Spleen (tissue), 11 donors: ENCODE results near the gene DPY30. TPM values are rescaled to one million over a fixed set of nuclear protein-coding genes. Genes with fewer than 3 reads are reported as not detected.
A peak's percentile ranks its signal among the peaks of the same experiment; 100 is the strongest.
"Not testable (repeated sequence)": the region's sequence is repeated elsewhere in the genome, so short reads cannot be mapped to it uniquely, and the experiment has no call there.

Experiments
- DNase-seq: peaks from one replicate; pipeline ENCODE4 v3.0.0-alpha.2; 2020
- H3K27ac ChIP-seq, 8 donors: fragments of 200-600 bp; sonication (generic) in 7 of 8; 1 replicate in 4 of 8; 2 replicates in 4 of 8; pipeline versions ENCODE4 v1.5.0 to v1.8.0; 2016 to 2021; ENCODE audit warnings: inconsistent platforms in 4 of 8, mild to moderate bottlenecking in 4 of 8, moderate library complexity in 1 of 8
- H3K27me3 ChIP-seq, 7 donors: fragments of 200-600 bp; sonication (generic) in 6 of 7; replicated peaks in 1 of 7; 1 replicate in 4 of 7; 2 replicates in 3 of 7; pipeline versions ENCODE4 v1.5.0 to v1.8.0; 2016 to 2021; ENCODE audit warnings: inconsistent platforms in 3 of 7, mild to moderate bottlenecking in 1 of 7
- H3K36me3 ChIP-seq, 6 donors: fragments of 200-600 bp; sonication (generic) in 5 of 6; 1 replicate in 4 of 6; 2 replicates in 2 of 6; pipeline versions ENCODE4 v1.5.0 to v1.8.0; 2016 to 2021; ENCODE audit warnings: inconsistent platforms in 2 of 6
- H3K4me1 ChIP-seq, 6 donors: fragments of 200-600 bp; sonication (generic) in 5 of 6; 1 replicate in 3 of 6; 2 replicates in 3 of 6; pipeline versions ENCODE4 v1.5.0 to v1.8.0; 2016 to 2021; ENCODE audit warnings: inconsistent platforms in 3 of 6
- H3K4me3 ChIP-seq, 8 donors: fragments of 200-600 bp; sonication (generic) in 7 of 8; 1 replicate in 4 of 8; 2 replicates in 4 of 8; pipeline versions ENCODE4 v1.5.0 to v1.8.0; 2016 to 2021; ENCODE audit warnings: inconsistent platforms in 4 of 8, mild to moderate bottlenecking in 4 of 8, moderate library complexity in 2 of 8
- H3K9me3 ChIP-seq, 8 donors: fragments of 200-600 bp; sonication (generic) in 7 of 8; 1 replicate in 4 of 8; 2 replicates in 4 of 8; pipeline versions ENCODE4 v1.5.0 to v1.8.0; 2016 to 2021; ENCODE audit warnings: inconsistent platforms in 4 of 8
- POLR2A ChIP-seq, 3 donors: fragments of 450-650 bp; IDR thresholded peaks; one replicate each; pipeline ENCODE4 v1.5.1; 2017; ENCODE audit warnings: antibody characterized with exemption in 3 of 3, mild to moderate bottlenecking in 1 of 3
- POLR2AphosphoS5 ChIP-seq, 3 donors: sonication (generic); formaldehyde crosslinking; IDR thresholded peaks; one replicate each; pipeline ENCODE4 v1.5.1; 2017; ENCODE audit warnings: antibody characterized with exemption in 3 of 3
- WGBS, 5 donors: extraction: QIAGEN DNeasy Blood & Tissue Kit in 3 of 5; methylation state at CpG; one replicate each; pipeline versions ENCODE4 v1.1.5 to v1.1.7; 2013 to 2018; 5-methylcytosine and 5-hydroxymethylcytosine counted together
- intact Hi-C: fragments of 100-400 bp; cut with DNase I; formaldehyde crosslinking; loops from one replicate; pipeline ENCODE4 v1.15.0; 2023; ENCODE audit warnings: low total_unique reads
- polyA plus RNA-seq, 3 donors: library from polyadenylated mRNA; stranded (reverse); fragments of 200-250 nt; gene quantifications; one replicate each; pipeline ENCODE4 v1.2.1, GENCODE V29; 2013
- total RNA-seq, 7 donors: library from RNA; depleted of rRNA in 3 of 7; stranded (reverse); fragments of >200 nt in 3 of 7; fragmentation: NEBNext Ultra II Directional in 4 of 7; extraction: Animal tissue kit (Norgen Biotek cat#: 25700) in 4 of 7; gene quantifications; one replicate each; pipeline versions ENCODE4 v1.1.0 to v1.2.1, GENCODE V29; 2016 to 2021
- TF ChIP-seq, protein P1 (sequence below), 11 experiments: fragments of 200-600 bp in 7 of 11; fragments of 450-650 bp in 4 of 11; sonication (generic) in 4 of 11; IDR thresholded peaks in 8 of 11; conservative IDR thresholded peaks in 3 of 11; 1 replicate in 7 of 11; 2 replicates in 4 of 11; pipeline versions ENCODE4 v1.4.0 to v1.8.0; 2016 to 2021; ENCODE audit warnings: antibody characterized with exemption in 11 of 11, inconsistent platforms in 4 of 11, mild to moderate bottlenecking in 1 of 11
- donor health status: healthy with polysubstance abuse.
- donor health status: DM: no; HTN: no; CAD: no; lungs with moderate emphysema.
- donor health status: DM: no; HTN: no; CAD: no.
- donor health status: Bipolar disorder and iron deficiency.
- donor health status: healthy.
- donor health status: DM: no; HTN: no; CAD: no.
- donor health status: DM: yes; HTN: yes; CAD: no.

The DPY30 gene
- total and polyA plus RNA-seq, 10 donors = 31.9 to 86.4 (median 45.0) TPM

DNA sequence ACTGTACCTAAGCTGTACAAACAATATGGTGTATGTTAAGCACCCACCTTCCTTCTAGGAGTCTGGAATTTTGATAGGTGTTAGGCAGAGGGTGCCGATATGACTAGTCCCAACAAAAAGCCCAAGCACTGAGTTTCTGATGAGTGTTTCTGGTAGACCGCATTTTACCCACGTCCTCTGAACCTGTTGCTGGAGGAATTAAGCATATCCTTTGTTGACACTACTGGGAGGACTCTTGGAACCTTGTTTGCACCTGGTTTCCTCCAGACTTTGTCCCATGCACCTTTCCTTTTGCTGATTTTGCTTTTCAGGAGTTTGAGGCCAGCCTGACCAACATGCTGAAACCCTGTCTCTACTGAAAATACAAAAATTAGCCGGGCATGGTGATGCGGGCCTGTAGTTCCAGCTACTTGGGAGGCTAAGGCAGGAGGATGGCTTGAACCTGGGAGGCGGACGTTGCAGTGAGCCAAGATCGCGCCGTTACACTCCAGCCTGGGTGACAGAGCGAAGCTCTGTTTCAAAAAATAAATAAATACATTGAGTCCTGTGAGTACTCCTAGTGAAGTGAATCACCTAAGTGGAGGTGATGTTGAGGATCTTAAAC is 12.3 kb upstream of the DPY30 start:
- H3K9me3 ChIP-seq = no peaks in the 10 kb centered on the region
- no peak overlapping the region for H3K27ac ChIP-seq
- no peak for DNase-seq
- H3K27me3 ChIP-seq = no peaks in the 10 kb centered on the region
- 94 to 96% (median 95%) methylated on average over 11 of the region's 11 CpGs for WGBS, 5 donors
- TF ChIP-seq POLR2AphosphoS5 (IDR thresholded peaks at IDR 0.05) (no peak), POLR2A (IDR thresholded peaks at IDR 0.05) (no peak)
- TF ChIP-seq, protein P1, sequence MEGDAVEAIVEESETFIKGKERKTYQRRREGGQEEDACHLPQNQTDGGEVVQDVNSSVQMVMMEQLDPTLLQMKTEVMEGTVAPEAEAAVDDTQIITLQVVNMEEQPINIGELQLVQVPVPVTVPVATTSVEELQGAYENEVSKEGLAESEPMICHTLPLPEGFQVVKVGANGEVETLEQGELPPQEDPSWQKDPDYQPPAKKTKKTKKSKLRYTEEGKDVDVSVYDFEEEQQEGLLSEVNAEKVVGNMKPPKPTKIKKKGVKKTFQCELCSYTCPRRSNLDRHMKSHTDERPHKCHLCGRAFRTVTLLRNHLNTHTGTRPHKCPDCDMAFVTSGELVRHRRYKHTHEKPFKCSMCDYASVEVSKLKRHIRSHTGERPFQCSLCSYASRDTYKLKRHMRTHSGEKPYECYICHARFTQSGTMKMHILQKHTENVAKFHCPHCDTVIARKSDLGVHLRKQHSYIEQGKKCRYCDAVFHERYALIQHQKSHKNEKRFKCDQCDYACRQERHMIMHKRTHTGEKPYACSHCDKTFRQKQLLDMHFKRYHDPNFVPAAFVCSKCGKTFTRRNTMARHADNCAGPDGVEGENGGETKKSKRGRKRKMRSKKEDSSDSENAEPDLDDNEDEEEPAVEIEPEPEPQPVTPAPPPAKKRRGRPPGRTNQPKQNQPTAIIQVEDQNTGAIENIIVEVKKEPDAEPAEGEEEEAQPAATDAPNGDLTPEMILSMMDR (IDR thresholded peaks at IDR 0.05 in 8 of 11, conservative IDR thresholded peaks at IDR 0.05 in 3 of 11) = no peak
- H3K4me3 ChIP-seq = no peak overlapping the region
- intact Hi-C loops = no loop called here
- no peaks in the 10 kb centered on the region for H3K4me1 ChIP-seq
- no peaks in the 10 kb centered on the region for H3K36me3 ChIP-seq

DNA sequence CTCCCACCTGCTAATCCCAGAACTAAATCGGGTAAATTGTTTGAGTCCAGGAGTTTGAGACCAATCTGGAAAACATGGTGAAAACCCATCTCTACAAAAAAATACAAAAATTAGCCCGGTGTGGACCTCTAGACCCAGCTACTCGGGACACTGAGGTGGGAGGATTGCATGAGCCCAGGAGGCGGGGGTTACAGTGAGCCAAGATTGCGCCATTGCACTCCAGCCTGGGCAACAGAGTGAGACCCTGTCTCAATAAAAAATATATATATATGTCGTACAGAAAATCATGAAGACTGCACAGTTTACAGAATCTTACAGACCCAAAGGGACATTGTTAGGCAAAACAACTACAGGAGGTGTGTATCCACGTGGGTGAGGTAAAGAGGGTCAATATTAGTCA is 4.0 kb upstream of the DPY30 start:
- Histone ChIP-seq H3K4me1 (peaks cover 0 to 16% (median 13%) of the 10 kb centered on the region in 6 donors), H3K27me3 (no peaks in the 10 kb centered on the region), H3K9me3 (no peaks in the 10 kb centered on the region), H3K36me3 (no peaks in the 10 kb centered on the region), H3K27ac (no peak overlapping the region), H3K4me3 (no peak overlapping the region)
- intact Hi-C loops = no loop called here
- TF ChIP-seq POLR2AphosphoS5 (IDR thresholded peaks at IDR 0.05) = no peak
- TF ChIP-seq, protein P1 (IDR thresholded peaks at IDR 0.05 in 8 of 11, conservative IDR thresholded peaks at IDR 0.05 in 3 of 11) = no peak
- no peak for TF ChIP-seq POLR2A (IDR thresholded peaks at IDR 0.05)
- no peak for DNase-seq
- 79 to 90% (median 81%) methylated on average over 7 of the region's 7 CpGs for WGBS, 5 donors

DNA sequence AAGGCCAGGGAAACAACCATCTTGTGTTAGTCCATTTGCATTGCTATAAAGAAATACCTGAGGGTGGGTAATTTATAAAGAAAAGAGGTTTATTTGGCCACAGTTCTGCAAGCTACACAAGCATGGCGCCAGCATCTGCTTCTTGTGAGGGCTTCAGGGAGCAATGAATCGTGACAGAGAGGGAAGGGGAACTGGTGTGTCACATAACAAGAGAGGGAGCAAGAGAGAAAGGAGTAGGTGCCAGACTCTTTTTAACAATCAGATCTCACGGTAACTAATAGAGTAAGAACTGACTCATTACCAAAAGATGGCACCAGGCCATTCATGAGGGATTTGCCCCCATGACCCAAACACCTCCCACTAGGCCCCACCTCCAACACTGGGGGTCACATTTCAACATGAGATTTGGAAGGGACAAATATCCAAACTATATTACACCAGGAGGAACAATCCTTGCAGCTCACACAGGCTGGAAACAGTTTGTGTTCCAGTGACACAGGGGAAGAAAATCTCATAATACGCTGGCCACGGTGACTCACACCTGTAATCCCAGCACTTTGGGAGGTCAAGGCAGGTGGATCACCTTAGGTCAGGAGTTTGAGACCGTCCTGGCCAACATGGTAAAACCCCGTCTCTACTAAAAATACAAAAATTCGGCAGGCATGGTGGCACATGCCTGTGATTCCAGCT is 5.3 kb downstream of the DPY30 start:
- H3K27me3 ChIP-seq, H3K27ac ChIP-seq, DNase-seq, intact Hi-C loops, H3K9me3 ChIP-seq, H3K4me3 ChIP-seq: not testable (repeated sequence)
- Histone ChIP-seq H3K4me1 (peaks cover 0 to 41% (median 17%) of the 10 kb centered on the region in 6 donors), H3K36me3 (peaks cover 0 to 74% (median 10%) of the 10 kb centered on the region in 6 donors)
- WGBS, 5 donors = 88 to 93% (median 90%) methylated on average over 8 of the region's 8 CpGs

DNA sequence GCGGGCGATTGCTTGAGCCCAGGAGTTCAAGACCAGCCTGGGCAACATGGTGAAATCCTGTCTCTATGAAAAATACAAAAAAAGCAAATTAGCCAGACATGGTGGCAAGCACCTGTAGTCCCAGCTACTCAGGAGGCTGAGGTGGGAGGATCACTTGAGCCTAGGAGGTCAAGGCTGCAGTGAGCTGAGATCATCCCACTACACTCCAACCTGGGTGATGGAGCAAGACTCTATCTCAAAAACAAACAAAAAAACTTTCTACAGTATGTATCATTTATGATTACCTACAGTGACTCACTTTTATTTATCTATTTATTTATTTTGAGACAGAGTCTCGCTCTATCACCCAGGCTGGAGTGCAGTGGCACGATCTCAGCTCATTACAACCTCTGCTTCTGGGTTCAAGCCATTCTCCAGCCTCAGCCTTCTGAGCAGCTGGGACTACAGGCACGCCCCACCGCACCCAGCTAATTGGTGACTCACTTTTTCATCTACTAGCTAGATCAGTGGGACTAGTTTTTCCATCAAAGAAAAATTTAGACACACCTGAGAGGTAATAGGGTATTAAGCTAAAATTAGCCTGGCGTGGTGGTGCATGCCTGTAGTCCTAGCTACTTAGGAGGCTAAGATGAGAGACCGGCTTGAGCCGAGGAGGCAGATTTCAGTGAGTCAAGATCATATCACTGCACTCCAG is 20.7 kb downstream of the DPY30 start:
- H3K4me1 ChIP-seq, H3K4me3 ChIP-seq, H3K27me3 ChIP-seq, H3K9me3 ChIP-seq, intact Hi-C loops, H3K27ac ChIP-seq, DNase-seq: not testable (repeated sequence)
- peaks cover 0 to 89% (median 26%) of the 10 kb centered on the region in 6 donors for H3K36me3 ChIP-seq
- WGBS, 5 donors = 95 to 98% (median 98%) methylated on average over 9 of the region's 9 CpGs

DNA sequence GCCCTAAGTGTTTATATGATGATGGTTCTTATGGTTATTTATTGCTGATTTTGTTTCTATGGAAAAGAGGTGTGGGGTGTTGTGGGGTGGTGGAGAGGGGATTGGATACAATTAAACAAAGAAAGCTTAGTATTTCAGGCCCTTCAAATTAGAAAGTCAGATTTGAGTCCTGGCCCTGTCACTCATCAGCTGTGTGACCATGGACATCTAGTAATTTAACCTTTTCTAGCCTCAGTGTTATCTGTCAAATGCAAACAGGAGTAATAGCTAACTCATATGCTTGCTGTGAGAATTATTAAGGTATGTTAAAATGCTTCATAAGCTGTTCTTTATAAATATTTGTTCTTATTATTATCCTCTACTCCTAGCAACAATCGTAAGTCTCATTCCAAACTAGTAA is 26.7 kb downstream of the DPY30 start:
- 94 to 100% (median 98%) methylated on average over 1 of the region's 1 CpG for WGBS, 5 donors
- H3K27me3 ChIP-seq = no peaks in the 10 kb centered on the region
- H3K27ac ChIP-seq = peak overlapping the region in 2 of 8 donors; percentile 94 to 97
- no peak for DNase-seq
- intact Hi-C loops = no loop called here
- no peaks in the 10 kb centered on the region for H3K9me3 ChIP-seq
- H3K4me1 ChIP-seq = peaks cover 12 to 32% (median 28%) of the 10 kb centered on the region in 6 donors
- H3K36me3 ChIP-seq = peaks cover 0 to 36% (median 2%) of the 10 kb centered on the region in 6 donors
- no peak overlapping the region for H3K4me3 ChIP-seq
- TF ChIP-seq POLR2AphosphoS5 (IDR thresholded peaks at IDR 0.05) = no peak
- no peak for TF ChIP-seq POLR2A (IDR thresholded peaks at IDR 0.05)
